BLaER1 treated with 17β-estradiol and CSF1 and Interleukin-3, amounts not matched to agents 10 nM and 100 nM (cell line): ENCODE data around the gene SLC47A2.
A peak's percentile ranks its signal among the peaks of the same experiment; 100 is the strongest.
"Not testable (repeated sequence)": the region's sequence is repeated elsewhere in the genome, so short reads cannot be mapped to it uniquely, and the experiment has no call there.

Experiments used
- H3K27ac ChIP-seq, 11 experiments: shearing (Covaris generic); formaldehyde crosslinking; 2 replicates each; pipeline ENCODE4 v1.8.1; 2022
- H3K27me3 ChIP-seq, 11 experiments: shearing (Covaris generic); formaldehyde crosslinking; 2 replicates each; pipeline ENCODE4 v1.8.1; 2022
- H3K36me3 ChIP-seq, 11 experiments: shearing (Covaris generic); formaldehyde crosslinking; 2 replicates each; pipeline ENCODE4 v1.8.1; 2022
- H3K4me1 ChIP-seq, 10 experiments: shearing (Covaris generic); formaldehyde crosslinking; 2 replicates each; pipeline ENCODE4 v1.8.1; 2022
- H3K4me2 ChIP-seq, 11 experiments: shearing (Covaris generic); formaldehyde crosslinking; 2 replicates each; pipeline ENCODE4 v1.8.1; 2022
- H3K4me3 ChIP-seq, 10 experiments: shearing (Covaris generic); formaldehyde crosslinking; 2 replicates each; pipeline ENCODE4 v1.8.1; 2022
- H3K9ac ChIP-seq, 11 experiments: shearing (Covaris generic); formaldehyde crosslinking; 2 replicates each; pipeline ENCODE4 v1.8.1; 2022
- H3K9me3 ChIP-seq, 11 experiments: shearing (Covaris generic); formaldehyde crosslinking; replicated peaks in 1 of 11; 2 replicates each; pipeline ENCODE4 v1.8.1; 2022
- H4K20me1 ChIP-seq, 11 experiments: shearing (Covaris generic); formaldehyde crosslinking; 2 replicates each; pipeline ENCODE4 v1.8.1; 2022
- Cebpa-rat ChIP-seq, 11 experiments: shearing (Covaris generic); IDR thresholded peaks; 2 replicates each; pipeline ENCODE4 v1.8.1; 2022

Gene SLC47A2, protein sequence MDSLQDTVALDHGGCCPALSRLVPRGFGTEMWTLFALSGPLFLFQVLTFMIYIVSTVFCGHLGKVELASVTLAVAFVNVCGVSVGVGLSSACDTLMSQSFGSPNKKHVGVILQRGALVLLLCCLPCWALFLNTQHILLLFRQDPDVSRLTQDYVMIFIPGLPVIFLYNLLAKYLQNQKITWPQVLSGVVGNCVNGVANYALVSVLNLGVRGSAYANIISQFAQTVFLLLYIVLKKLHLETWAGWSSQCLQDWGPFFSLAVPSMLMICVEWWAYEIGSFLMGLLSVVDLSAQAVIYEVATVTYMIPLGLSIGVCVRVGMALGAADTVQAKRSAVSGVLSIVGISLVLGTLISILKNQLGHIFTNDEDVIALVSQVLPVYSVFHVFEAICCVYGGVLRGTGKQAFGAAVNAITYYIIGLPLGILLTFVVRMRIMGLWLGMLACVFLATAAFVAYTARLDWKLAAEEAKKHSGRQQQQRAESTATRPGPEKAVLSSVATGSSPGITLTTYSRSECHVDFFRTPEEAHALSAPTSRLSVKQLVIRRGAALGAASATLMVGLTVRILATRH

GRCh38 chr17:19716108-19717030, at the start of gene SLC47A2:
SLC47A2 (minus strand) TSS chr17:19716584; CDS start chr17:19716555, 29 bp downstream.
- H3K4me1 ChIP-seq = peaks cover 0 to 8% (median 0%) of the 10 kb centered on the region in 10 experiments; a peak in 5 of 20 replicates

DNA sequence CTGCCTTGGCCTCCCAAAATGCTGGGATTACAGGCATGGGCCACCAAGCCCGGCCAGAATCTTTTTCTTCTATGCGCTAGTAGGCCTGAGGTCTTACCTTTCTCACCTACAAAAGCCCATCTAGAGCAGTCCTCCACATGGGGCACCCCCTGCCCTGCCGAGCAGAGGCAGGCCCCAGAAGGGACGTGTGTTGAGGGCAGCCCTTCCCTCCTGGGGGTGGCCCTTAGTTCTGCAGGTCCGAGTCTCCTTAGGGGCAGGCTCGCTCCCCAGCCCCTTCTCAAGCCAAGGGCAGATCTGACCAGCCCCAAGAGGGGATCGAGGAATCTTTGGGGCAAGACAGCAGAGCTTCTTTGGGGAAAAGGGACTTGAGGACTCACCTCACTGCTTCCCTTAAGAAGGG, 49.6 kb upstream of the SLC47A2 start:
- no peak for TF ChIP-seq Cebpa-rat (IDR thresholded peaks at IDR 0.05)
- H3K4me3 ChIP-seq = no peak overlapping the region
- H3K4me1 ChIP-seq = peaks cover 0 to 9% (median under 1%) of the 10 kb centered on the region in 10 experiments; a peak in 4 of 20 replicates
- no peak overlapping the region for H3K9ac ChIP-seq
- no peaks in the 10 kb centered on the region for H3K9me3 ChIP-seq
- H3K27ac ChIP-seq = no peak overlapping the region
- H4K20me1 ChIP-seq = no peaks in the 10 kb centered on the region; a peak in 1 of 22 replicates
- no peak overlapping the region for H3K4me2 ChIP-seq
- H3K27me3 ChIP-seq = no peaks in the 10 kb centered on the region
- peaks cover 0 to 9% (median 0%) of the 10 kb centered on the region in 11 experiments; a peak in 1 of 22 replicates for H3K36me3 ChIP-seq

More at GRCh38 chr17:19716108-19717030, at the start of gene SLC47A2:
- Histone ChIP-seq H3K4me3 (no peak within 1 kb of the TSS), H3K4me2 (no peak within 1 kb of the TSS), H3K27ac (no peak within 1 kb of the TSS), H3K27me3 (no peaks in the 10 kb centered on the region), H3K9me3 (no peaks in the 10 kb centered on the region), H4K20me1 (0 out of 22 replicates have a peak, but pooled peaks cover 0 to 13% (median 0%) of the 10 kb centered on the region in 11 experiments), H3K36me3 (no peaks in the 10 kb centered on the region), H3K9ac (no peak within 1 kb of the TSS)
- TF ChIP-seq Cebpa-rat (IDR thresholded peaks at IDR 0.05) = no peak

- not testable (repeated sequence) for H3K4me1 ChIP-seq, H3K27me3 ChIP-seq, H3K36me3 ChIP-seq, H3K9me3 ChIP-seq, H3K4me3 ChIP-seq, H3K27ac ChIP-seq, H4K20me1 ChIP-seq, H3K9ac ChIP-seq, H3K4me2 ChIP-seq
Measured at GRCh38 chr17:19763991-19764390, 47.6 kb upstream of the SLC47A2 start.

DNA sequence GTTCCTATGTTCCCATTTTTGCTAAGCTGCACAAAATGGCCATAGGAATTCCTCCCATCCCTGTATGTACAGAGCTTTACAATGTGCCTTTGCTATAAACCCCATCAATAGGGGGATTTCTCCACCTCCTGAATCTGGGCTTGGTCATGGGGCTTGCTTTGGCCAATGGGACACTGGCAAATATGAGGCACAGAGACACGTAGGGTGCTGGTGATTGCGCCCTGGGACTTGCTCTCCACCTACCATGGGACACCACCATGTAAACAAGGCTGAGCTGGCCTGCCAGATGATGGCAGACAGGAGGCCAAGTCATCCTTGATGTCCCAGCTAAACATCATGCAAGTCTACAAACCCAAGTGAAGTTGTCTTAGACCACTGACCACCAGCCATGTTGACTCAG, 47.0 kb upstream of the SLC47A2 start:
- Histone ChIP-seq H3K4me1 (peaks cover 0 to 9% (median 1%) of the 10 kb centered on the region in 10 experiments; a peak in 4 of 20 replicates), H3K9ac (no peak overlapping the region), H3K27ac (no peak overlapping the region), H3K36me3 (no peaks in the 10 kb centered on the region), H4K20me1 (no peaks in the 10 kb centered on the region; a peak in 1 of 22 replicates), H3K27me3 (no peaks in the 10 kb centered on the region), H3K4me2 (no peak overlapping the region), H3K9me3 (no peaks in the 10 kb centered on the region), H3K4me3 (no peak overlapping the region)
- no peak for TF ChIP-seq Cebpa-rat (IDR thresholded peaks at IDR 0.05)

GRCh38 chr17:19762515-19762961, 46.2 kb upstream of the SLC47A2 start:
- Histone ChIP-seq H3K36me3 (no peaks in the 10 kb centered on the region), H3K4me1 (peaks cover 0 to 9% (median 0%) of the 10 kb centered on the region in 10 experiments; a peak in 3 of 20 replicates), H3K27me3 (no peaks in the 10 kb centered on the region), H3K9me3 (no peaks in the 10 kb centered on the region), H3K4me3 (no peak overlapping the region), H3K27ac (no peak overlapping the region), H3K4me2 (peak overlapping the region in 9 of 11 experiments; percentile 18 to 70 (median 27); a peak in 11 of 22 replicates), H3K9ac (no peak overlapping the region), H4K20me1 (no peaks in the 10 kb centered on the region; a peak in 1 of 22 replicates)
- TF ChIP-seq Cebpa-rat (IDR thresholded peaks at IDR 0.05) = no peak

- TF ChIP-seq Cebpa-rat (IDR thresholded peaks at IDR 0.05) = no peak
- H4K20me1 ChIP-seq = no peaks in the 10 kb centered on the region
Measured at GRCh38 chr17:19760746-19761145, 44.4 kb upstream of the SLC47A2 start.

DNA sequence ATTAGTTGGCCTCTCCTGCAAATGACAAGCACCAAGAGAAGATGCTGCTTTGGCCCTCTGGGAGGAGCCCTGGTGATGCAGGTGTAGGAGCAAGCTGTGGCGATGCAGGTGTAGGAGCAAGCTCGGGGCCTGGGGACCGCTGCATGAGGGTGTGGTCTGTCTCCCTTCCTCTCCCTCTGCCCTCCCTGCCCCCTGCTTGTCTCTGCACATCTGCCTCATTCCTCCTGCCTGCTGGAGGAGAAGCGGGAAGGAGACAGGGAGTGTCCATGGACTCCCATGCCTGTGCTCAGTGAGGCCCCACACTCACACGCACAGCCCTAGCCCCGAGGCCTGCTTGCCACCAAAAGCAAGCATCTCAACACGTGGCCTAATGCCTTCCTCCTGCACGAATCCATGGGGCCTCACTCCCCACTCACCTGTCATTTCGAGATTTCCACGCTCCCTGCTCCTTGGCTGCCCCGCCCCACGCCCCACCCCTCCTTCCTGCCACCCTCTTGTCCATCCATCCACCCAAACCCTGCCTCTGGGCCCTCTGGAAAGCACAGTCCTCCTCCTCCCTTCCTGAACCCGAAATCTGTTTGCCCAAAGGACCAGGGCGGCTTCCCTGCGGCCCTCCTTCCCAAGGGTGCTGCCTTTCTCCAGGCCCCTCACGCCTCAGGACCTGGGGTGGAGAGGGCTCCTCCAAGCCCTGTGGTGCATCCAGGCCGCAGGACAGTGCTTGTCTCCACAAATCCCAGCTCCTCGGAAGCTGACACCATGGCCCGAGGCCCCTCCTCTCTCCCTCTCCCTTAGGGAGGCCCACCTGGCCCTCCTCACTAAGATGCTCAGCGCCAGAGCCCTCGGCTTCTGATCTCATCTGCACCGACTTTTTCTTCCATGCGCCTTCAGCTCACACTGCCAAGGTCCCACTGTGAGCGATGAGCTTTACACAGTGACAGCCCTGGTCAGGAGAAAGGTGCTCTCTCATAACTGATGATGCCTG, 43.5 kb upstream of the SLC47A2 start:
- Histone ChIP-seq H3K4me1 (peaks cover 0 to 9% (median under 1%) of the 10 kb centered on the region in 10 experiments; a peak in 4 of 20 replicates), H4K20me1 (no peaks in the 10 kb centered on the region), H3K4me2 (no peak overlapping the region; a peak in 1 of 22 replicates), H3K27ac (no peak overlapping the region), H3K9me3 (no peaks in the 10 kb centered on the region), H3K36me3 (no peaks in the 10 kb centered on the region), H3K9ac (no peak overlapping the region; a peak in 1 of 22 replicates), H3K4me3 (no peak overlapping the region), H3K27me3 (no peaks in the 10 kb centered on the region)
- no peak for TF ChIP-seq Cebpa-rat (IDR thresholded peaks at IDR 0.05)

More at GRCh38 chr17:19760746-19761145, 44.4 kb upstream of the SLC47A2 start:
- Histone ChIP-seq H3K9me3 (no peaks in the 10 kb centered on the region), H3K4me2 (no peak overlapping the region), H3K4me1 (peaks cover 0 to 9% (median 0%) of the 10 kb centered on the region in 10 experiments; a peak in 3 of 20 replicates), H3K4me3 (no peak overlapping the region), H3K27ac (no peak overlapping the region), H3K27me3 (no peaks in the 10 kb centered on the region), H3K9ac (no peak overlapping the region), H3K36me3 (no peaks in the 10 kb centered on the region)
